Kidney (tissue), 14 donors: ENCODE results near the gene CEP70. TPM values are rescaled to one million over a fixed set of nuclear protein-coding genes. Genes with fewer than 3 reads are reported as not detected.

Experiments used
- DNase-seq, 5 donors: peaks; one replicate each; pipeline ENCODE4 v3.0.0-alpha.2; 2013 to 2020
- FAIRE-seq: peaks from 2 replicates; lab custom pipeline; 2012; peaks lifted over from hg19 to GRCh38; lab: Jason Lieb, UNC
- H3K27ac ChIP-seq, 2 donors: one replicate each; pipeline ENCODE4 v1.7.0; 2013; ENCODE audit warnings: low read depth in 2 of 2, low read length in 2 of 2, inconsistent platforms in 1 of 2
- H3K27me3 ChIP-seq: one replicate; pipeline ENCODE4 v1.7.1; 2013; ENCODE audit warnings: low read length, inconsistent platforms; ENCODE audit not compliant: control insufficient read depth, insufficient read depth
- H3K36me3 ChIP-seq, 3 donors: one replicate each; pipeline versions ENCODE4 v1.7.0 to v1.7.1; 2013; ENCODE audit warnings: low read length in 3 of 3, control low read depth in 1 of 3, inconsistent platforms in 1 of 3; ENCODE audit not compliant: insufficient read depth in 3 of 3, control insufficient read depth in 2 of 3
- H3K4me1 ChIP-seq, 3 donors: one replicate each; pipeline versions ENCODE4 v1.7.0 to v1.7.1; 2013; ENCODE audit warnings: low read length in 3 of 3, inconsistent platforms in 1 of 3, low read depth in 1 of 3; ENCODE audit not compliant: control insufficient read depth in 2 of 3, insufficient read depth in 2 of 3
- H3K4me3 ChIP-seq, 3 donors: one replicate each; pipeline versions ENCODE4 v1.7.0 to v1.8.1; 2013; ENCODE audit warnings: low read length in 3 of 3, control low read depth in 1 of 3, inconsistent platforms in 1 of 3
- H3K9ac ChIP-seq, 3 donors: one replicate each; pipeline versions ENCODE4 v1.7.0 to v1.7.1; 2013; ENCODE audit warnings: low read length in 3 of 3, control low read depth in 1 of 3, inconsistent platforms in 1 of 3
- H3K9me3 ChIP-seq, 3 donors: one replicate each; pipeline versions ENCODE4 v1.7.0 to v1.7.1; 2013; ENCODE audit warnings: low read length in 3 of 3, control low read depth in 1 of 3, inconsistent platforms in 1 of 3; ENCODE audit not compliant: control insufficient read depth in 2 of 3, insufficient read depth in 1 of 3
- CTCF ChIP-seq: IDR thresholded peaks from 3 replicates; pipeline ENCODE4 v1.5.1; 2012; ENCODE audit warnings: mild to moderate bottlenecking, moderate library complexity, borderline replicate concordance; ENCODE audit not compliant: insufficient read depth; ENCODE audit errors: extremely low read depth
- intact Hi-C: fragments of 100-400 bp; cut with DNase I; formaldehyde crosslinking; loops from one replicate; pipeline ENCODE4 v1.11.1; 2022
- polyA plus RNA-seq: library from polyadenylated mRNA; stranded (reverse); fragments of 350-450 nt; fragmentation: Illumina TruSeq; extraction: RNeasy Lipid Tissue Mini Kit (QIAGEN cat#74804); gene quantifications from one replicate; pipeline ENCODE4 v1.2.3, GENCODE V29; 2014; ENCODE audit warnings: low read depth, low replicate concordance; ENCODE audit not compliant: insufficient read depth
- total RNA-seq: library from RNA; stranded (reverse); fragmentation: NEBNext Ultra II Directional; extraction: Animal tissue kit (Norgen Biotek cat#: 25700); gene quantifications from one replicate; pipeline ENCODE4 v1.2.1, GENCODE V29; 2021
- donor health status: control.
- donor health status: control.
- donor health status: control.
- donor health status: control.
- donor health status: control.
- donor health status: DM: yes; HTN: yes; CAD: no.
- donor health status: Normal renal cell carcinoma (clear cell type).

CEP70 gene
- total and polyA plus RNA-seq, 2 donors from 2014 or later, result 22.6 to 64.3 TPM

- H3K4me1 ChIP-seq, result no peaks in the 10 kb centered on the region
- FAIRE-seq (no peak), DNase-seq (no peak)
- intact Hi-C loops, result no loop called here
- no peaks in the 10 kb centered on the region for H3K27me3 ChIP-seq
- TF ChIP-seq CTCF, result no peak
- no peak overlapping the region for H3K4me3 ChIP-seq
- no peak overlapping the region for H3K27ac ChIP-seq
- H3K9me3 ChIP-seq, result no peaks in the 10 kb centered on the region
- no peak overlapping the region for H3K9ac ChIP-seq
- peaks cover 0 to 4% (median 0%) of the 10 kb centered on the region in 3 donors for H3K36me3 ChIP-seq
Measured at GRCh38 chr3:138511945-138512344, 82.1 kb downstream of the CEP70 start.

- Histone ChIP-seq H3K4me3 (no peak overlapping the region), H3K27me3 (no peaks in the 10 kb centered on the region), H3K36me3 (no peaks in the 10 kb centered on the region), H3K27ac (no peak overlapping the region), H3K4me1 (no peaks in the 10 kb centered on the region), H3K9me3 (no peaks in the 10 kb centered on the region), H3K9ac (no peak overlapping the region)
- no peak for DNase-seq
- intact Hi-C loops, result no loop called here
- no peak for TF ChIP-seq CTCF
- no peak for FAIRE-seq
Measured at GRCh38 chr3:138509586-138509985, 84.5 kb downstream of the CEP70 start.

- H3K9ac ChIP-seq, result no peak overlapping the region
- no peaks in the 10 kb centered on the region for H3K4me1 ChIP-seq
- DNase-seq, result no peak
- FAIRE-seq, result no peak
- no peaks in the 10 kb centered on the region for H3K27me3 ChIP-seq
- no peak overlapping the region for H3K4me3 ChIP-seq
- intact Hi-C loops, result no loop called here
- H3K36me3 ChIP-seq, result no peaks in the 10 kb centered on the region
- no peak overlapping the region for H3K27ac ChIP-seq
- TF ChIP-seq CTCF, result no peak
- H3K9me3 ChIP-seq, result no peaks in the 10 kb centered on the region
Measured at GRCh38 chr3:138507524-138507923, 86.5 kb downstream of the CEP70 start.

- no peak for TF ChIP-seq CTCF
- no peak overlapping the region for H3K27ac ChIP-seq
- H3K4me1 ChIP-seq, result peaks cover 0 to 4% (median 0%) of the 10 kb centered on the region in 3 donors
- no peak overlapping the region for H3K9ac ChIP-seq
- H3K9me3 ChIP-seq, result no peaks in the 10 kb centered on the region
- H3K4me3 ChIP-seq, result no peak overlapping the region
- H3K36me3 ChIP-seq, result peaks cover 0 to under 1% (median 0%) of the 10 kb centered on the region in 3 donors
- intact Hi-C loops, result no loop called here
- no peaks in the 10 kb centered on the region for H3K27me3 ChIP-seq
- FAIRE-seq, result no peak
- DNase-seq, result no peak
Measured at GRCh38 chr3:138498991-138499390, 95.1 kb downstream of the CEP70 start.
